Pancreas (tissue), 10 donors: ENCODE results near the gene KCTD17. TPM values are rescaled to one million over a fixed set of nuclear protein-coding genes. Genes with fewer than 3 reads are reported as not detected.
"Not testable (repeated sequence)": the region's sequence is repeated elsewhere in the genome, so short reads cannot be mapped to it uniquely, and the experiment has no call there.

Source experiments
- ATAC-seq, 4 donors: fragments of 200-7000 bp; cut with Tn5 transposase; one replicate each; pipeline versions ENCODE4 v1.8.0 to v1.9.1; 2020; ENCODE audit warnings: mild to moderate bottlenecking in 4 of 4, moderate library complexity in 4 of 4
- DNase-seq, 6 donors: peaks; one replicate each; pipeline ENCODE4 v3.0.0-alpha.2; 2020
- FAIRE-seq: peaks from 2 replicates; lab custom pipeline; 2012; peaks lifted over from hg19 to GRCh38; lab: Jason Lieb, UNC
- H3K27ac ChIP-seq, 4 donors: fragments of 200-600 bp; sonication (generic); 1 replicate in 3 of 4; 2 replicates in 1 of 4; pipeline versions ENCODE4 v1.5.0 to v1.8.0; 2020
- H3K27me3 ChIP-seq, 4 donors: fragments of 200-600 bp; one replicate each; pipeline ENCODE4 v1.8.0; 2021
- H3K36me3 ChIP-seq, 3 donors: fragments of 200-600 bp; sonication (generic) in 1 of 3; one replicate each; pipeline versions ENCODE4 v1.5.0 to v1.8.0; 2020 to 2021
- H3K4me1 ChIP-seq, 3 donors: fragments of 200-600 bp; one replicate each; pipeline ENCODE4 v1.8.0; 2021
- H3K4me3 ChIP-seq, 4 donors: fragments of 200-600 bp; sonication (generic) in 2 of 4; one replicate each; pipeline versions ENCODE4 v1.5.0 to v1.8.0; 2020 to 2021
- H3K9me3 ChIP-seq, 4 donors: fragments of 200-600 bp; one replicate each; pipeline ENCODE4 v1.8.0; 2021
- CTCF ChIP-seq, 4 donors: fragments of 200-600 bp; sonication (generic) in 3 of 4; IDR thresholded peaks; one replicate each; pipeline versions ENCODE4 v1.5.0 to v1.8.0; 2021; ENCODE audit warnings: antibody characterized with exemption in 4 of 4
- WGBS, 2 donors: extraction: QIAGEN DNeasy Blood & Tissue Kit; methylation state at CpG; one replicate each; pipeline ENCODE4 v1.1.7; 2013; 5-methylcytosine and 5-hydroxymethylcytosine counted together
- intact Hi-C, 3 donors: fragments of 100-400 bp; cut with DNase I; formaldehyde crosslinking; loops; one replicate each; pipeline versions ENCODE4 v1.11.1 to v1.14.2; 2022
- polyA plus RNA-seq, 2 donors: library from polyadenylated mRNA; stranded (reverse); fragments of 200-250 nt; gene quantifications; one replicate each; pipeline ENCODE4 v1.2.3, GENCODE V29; 2013
- total RNA-seq, 6 donors: library from RNA; stranded (reverse); fragmentation: NEBNext Ultra II Directional in 4 of 6; extraction: Animal tissue kit (Norgen Biotek cat#: 25700) in 4 of 6; gene quantifications; one replicate each; pipeline versions ENCODE4 v1.2.1 to v1.2.4, GENCODE V29; 2021 to 2023
- donor health status: healthy with polysubstance abuse.
- donor health status: DM: no; HTN: no; CAD: no; lungs with moderate emphysema.
- donor health status: DM: no; HTN: no; CAD: no.
- donor health status: control.
- donor health status: control.
- donor health status: Bipolar disorder and iron deficiency.
- donor health status: DM: yes; HTN: yes; CAD: no.
- donor health status: DM: no; HTN: no; CAD: no.
- donor health status: DM: no; HTN: no; CAD: no.
- donor health status: DM: yes; HTN: yes; CAD: no.

The KCTD17 gene
- total and polyA plus RNA-seq, 8 donors, result 2.6 to 11.8 (median 4.4) TPM

- ATAC-seq, result no peak
- H3K36me3 ChIP-seq, result no peaks in the 10 kb centered on the region
- DNase-seq, result peak in 1 of 6 donors; percentile 45
- no peak overlapping the region for H3K27ac ChIP-seq
- H3K27me3 ChIP-seq, result peaks cover 0 to 10% (median 4%) of the 10 kb centered on the region in 4 donors
- H3K9me3 ChIP-seq, result no peaks in the 10 kb centered on the region
- no peak for TF ChIP-seq CTCF (IDR thresholded peaks at IDR 0.05)
- no peak for FAIRE-seq
- H3K4me3 ChIP-seq, result no peak overlapping the region
- H3K4me1 ChIP-seq, result no peaks in the 10 kb centered on the region
- 31 to 52% methylated on average over 8 to 9 of the region's 9 CpGs for WGBS, 2 donors
- intact Hi-C loops, result loop anchor here in 2 of 3 donors (10.0 kb wide), 1 partner anchor 134 kb away; no protein-coding TSS in a partner anchor
Measured at GRCh38 chr22:37070744-37071143, 19.2 kb downstream of the KCTD17 start.

GRCh38 chr22:37071850-37072592 lies 20.5 kb downstream of the KCTD17 start:
- not testable (repeated sequence) for H3K9me3 ChIP-seq, H3K4me1 ChIP-seq, ATAC-seq, H3K4me3 ChIP-seq, H3K27ac ChIP-seq, H3K36me3 ChIP-seq, DNase-seq, FAIRE-seq
- H3K27me3 ChIP-seq, result peaks cover 0 to 10% (median 4%) of the 10 kb centered on the region in 4 donors
- intact Hi-C loops, result loop anchor here in 2 of 3 donors (10.0 kb wide), 1 partner anchor 133 kb away; no protein-coding TSS in a partner anchor
- 80 to 87% methylated on average over 5 of the region's 5 CpGs for WGBS, 2 donors

- FAIRE-seq (no peak), DNase-seq (no peak), ATAC-seq (no peak)
- no peaks in the 10 kb centered on the region for H3K4me1 ChIP-seq
- H3K36me3 ChIP-seq, result no peaks in the 10 kb centered on the region
- TF ChIP-seq CTCF (IDR thresholded peaks at IDR 0.05), result no peak
- peaks cover 0 to 10% (median 4%) of the 10 kb centered on the region in 4 donors for H3K27me3 ChIP-seq
- WGBS, 2 donors, result 73 to 86% methylated on average over 8 of the region's 8 CpGs
- no peak overlapping the region for H3K4me3 ChIP-seq
- no peak overlapping the region for H3K27ac ChIP-seq
- no peaks in the 10 kb centered on the region for H3K9me3 ChIP-seq
- intact Hi-C loops, result loop anchor here in 2 of 3 donors (10.0 kb wide), 1 partner anchor 132 kb away; no protein-coding TSS in a partner anchor
Measured at GRCh38 chr22:37072673-37073072, 21.1 kb downstream of the KCTD17 start.

GRCh38 chr22:37074537-37074936 lies 23.0 kb downstream of the KCTD17 start:
- ATAC-seq (no peak), FAIRE-seq (no peak), DNase-seq (no peak)
- intact Hi-C loops, result loop anchor here in 2 of 3 donors (10.0 kb wide), 1 partner anchor 130 kb away; no protein-coding TSS in a partner anchor
- H3K27me3 ChIP-seq, result peaks cover 0 to 5% (median 0%) of the 10 kb centered on the region in 4 donors
- TF ChIP-seq CTCF (IDR thresholded peaks at IDR 0.05), result no peak
- H3K27ac ChIP-seq, result no peak overlapping the region
- H3K4me1 ChIP-seq, result no peaks in the 10 kb centered on the region
- WGBS, 2 donors, result 52 to 60% methylated on average over 16 of the region's 16 CpGs
- no peaks in the 10 kb centered on the region for H3K9me3 ChIP-seq
- no peaks in the 10 kb centered on the region for H3K36me3 ChIP-seq
- H3K4me3 ChIP-seq, result no peak overlapping the region

- Histone ChIP-seq H3K27ac (no peak overlapping the region), H3K27me3 (peaks cover 0 to 2% (median 0%) of the 10 kb centered on the region in 4 donors), H3K4me1 (no peaks in the 10 kb centered on the region), H3K36me3 (no peaks in the 10 kb centered on the region), H3K4me3 (no peak overlapping the region), H3K9me3 (no peaks in the 10 kb centered on the region)
- intact Hi-C loops, result loop anchor here in 2 of 3 donors (10.0 kb wide), 1 partner anchor 130 kb away; no protein-coding TSS in a partner anchor
- DNase-seq, result no peak
- no peak for ATAC-seq
- FAIRE-seq, result no peak
- 33 to 36% methylated on average over 17 of the region's 17 CpGs for WGBS, 2 donors
- TF ChIP-seq CTCF (IDR thresholded peaks at IDR 0.05), result no peak
Measured at GRCh38 chr22:37075046-37075445, 23.5 kb downstream of the KCTD17 start.
